Astrocyte (in vitro differentiated cells and primary cell): Measurements from ENCODE around the gene RNF217. TPM values are rescaled to one million over a fixed set of nuclear protein-coding genes. Genes with fewer than 3 reads are reported as not detected.

ENCODE experiments used
- DNase-seq: peaks from one replicate; pipeline ENCODE4 v3.0.0-alpha.2; 2010; ENCODE audit warnings: low read depth
- FAIRE-seq: peaks from 2 replicates; lab custom pipeline; 2011; peaks lifted over from hg19 to GRCh38; lab: Jason Lieb, UNC
- H2AFZ ChIP-seq: 2 replicates; pipeline ENCODE4 v1.6.0; 2012; ENCODE audit warnings: low read depth, low read length, inconsistent platforms
- H3K27ac ChIP-seq: 2 replicates; pipeline ENCODE4 v1.5.1; 2011; ENCODE audit warnings: low read depth, low read length, inconsistent platforms
- H3K27me3 ChIP-seq: 2 replicates; pipeline ENCODE4 v1.6.0; 2011; ENCODE audit warnings: low read length, inconsistent platforms; ENCODE audit not compliant: insufficient read depth
- H3K36me3 ChIP-seq: 2 replicates; pipeline ENCODE4 v1.5.1; 2011; ENCODE audit warnings: low read length, inconsistent platforms; ENCODE audit not compliant: insufficient read depth
- H3K4me1 ChIP-seq: 2 replicates; pipeline ENCODE4 v1.5.1; 2011; ENCODE audit warnings: low read length, inconsistent platforms; ENCODE audit not compliant: insufficient read depth
- H3K4me2 ChIP-seq: 2 replicates; pipeline ENCODE4 v1.6.0; 2012; ENCODE audit warnings: low read length, inconsistent platforms
- H3K4me3 ChIP-seq: 2 replicates; pipeline ENCODE4 v1.5.1; 2011; ENCODE audit warnings: low read depth, mild to moderate bottlenecking, low read length, inconsistent platforms; ENCODE audit not compliant: insufficient read depth
- H3K79me2 ChIP-seq: 2 replicates; pipeline ENCODE4 v1.6.0; 2012; ENCODE audit warnings: mild to moderate bottlenecking, low read length, inconsistent platforms; ENCODE audit not compliant: insufficient read depth
- H3K9ac ChIP-seq: 2 replicates; pipeline ENCODE4 v1.6.0; 2012; ENCODE audit warnings: mild to moderate bottlenecking, low read length, inconsistent platforms
- H3K9me3 ChIP-seq: 2 replicates; pipeline ENCODE4 v1.5.1; 2012; ENCODE audit warnings: low read depth, mild to moderate bottlenecking, low read length, inconsistent platforms; ENCODE audit not compliant: insufficient read depth
- H4K20me1 ChIP-seq: 2 replicates; pipeline ENCODE4 v1.6.0; 2012; ENCODE audit warnings: low read length, inconsistent platforms; ENCODE audit not compliant: insufficient read depth
- H3K27ac Mint-ChIP-seq: one replicate; pipeline ENCODE4 v1.8.0; 2021; ENCODE audit warnings: mild to moderate bottlenecking, mixed read lengths; ENCODE audit not compliant: unreplicated experiment
- H3K27me3 Mint-ChIP-seq: one replicate; pipeline ENCODE4 v1.8.0; 2021; ENCODE audit warnings: low read depth, mixed read lengths; ENCODE audit not compliant: unreplicated experiment
- H3K36me3 Mint-ChIP-seq: one replicate; pipeline ENCODE4 v1.8.0; 2021; ENCODE audit warnings: low read depth, mixed read lengths; ENCODE audit not compliant: unreplicated experiment
- H3K4me1 Mint-ChIP-seq: one replicate; pipeline ENCODE4 v1.8.0; 2021; ENCODE audit warnings: low read depth, mixed read lengths; ENCODE audit not compliant: unreplicated experiment
- H3K4me3 Mint-ChIP-seq: one replicate; pipeline ENCODE4 v1.8.0; 2021; ENCODE audit warnings: mild to moderate bottlenecking, moderate library complexity, mixed read lengths; ENCODE audit not compliant: unreplicated experiment
- H3K9me3 Mint-ChIP-seq: one replicate; pipeline ENCODE4 v1.8.0; 2021; ENCODE audit warnings: mild to moderate bottlenecking, mixed read lengths; ENCODE audit not compliant: unreplicated experiment
- EZH2 ChIP-seq: IDR thresholded peaks from 2 replicates; pipeline ENCODE4 v1.6.1; 2012; ENCODE audit warnings: mild to moderate bottlenecking, low read length, inconsistent platforms; ENCODE audit not compliant: insufficient read depth
- total RNA-seq: library from RNA; stranded (reverse); gene quantifications from 2 replicates; pipeline ENCODE4 v1.2.1, GENCODE V29; 2021
- TF ChIP-seq, protein P1 (sequence below): IDR thresholded peaks from 2 replicates; pipeline ENCODE4 v1.5.1; 2011; ENCODE audit warnings: low read depth, mild to moderate bottlenecking, inconsistent platforms, low read length, moderate library complexity; ENCODE audit not compliant: insufficient read depth

Gene RNF217
- total RNA-seq, 1 donor from 2014 or later, result 49.4 TPM

DNA sequence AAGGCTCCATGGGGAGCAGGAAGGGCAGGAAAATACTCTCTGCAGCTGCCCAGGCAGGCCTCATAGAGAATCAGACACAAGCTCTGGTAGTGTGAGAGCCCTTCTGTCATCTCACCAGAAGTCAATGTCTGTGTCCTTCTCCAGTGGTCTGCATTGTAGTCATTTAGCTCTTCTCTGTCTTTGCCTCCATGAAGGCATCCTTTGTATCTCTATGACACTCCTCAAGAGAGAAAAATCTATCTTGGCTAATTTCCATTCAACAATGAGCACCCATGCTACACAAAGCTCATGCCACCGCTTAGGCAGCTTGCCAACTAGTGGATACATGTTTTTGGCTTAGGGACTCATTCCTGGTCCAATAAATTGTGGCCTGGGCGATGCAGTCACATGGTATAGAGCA is 92.1 kb downstream of the RNF217 start:
- peaks cover 3% of the 10 kb centered on the region for H3K4me1 Mint-ChIP-seq
- H3K36me3 ChIP-seq, result peaks cover under 1% of the 10 kb centered on the region
- no peaks in the 10 kb centered on the region for H3K9me3 Mint-ChIP-seq
- H3K9me3 ChIP-seq, result no peaks in the 10 kb centered on the region
- no peaks in the 10 kb centered on the region for H3K4me1 ChIP-seq
- no peak overlapping the region for H3K4me3 ChIP-seq
- H3K4me2 ChIP-seq, result no peak overlapping the region
- no peaks in the 10 kb centered on the region for H3K27me3 Mint-ChIP-seq
- H3K4me3 Mint-ChIP-seq, result no peak overlapping the region
- H3K36me3 Mint-ChIP-seq, result peaks cover 4% of the 10 kb centered on the region
- H3K27ac ChIP-seq, result no peak overlapping the region
- H3K9ac ChIP-seq, result no peak overlapping the region
- no peak overlapping the region for H3K27ac Mint-ChIP-seq
- FAIRE-seq (no peak), DNase-seq (no peak)
- no peaks in the 10 kb centered on the region for H3K27me3 ChIP-seq
- TF ChIP-seq, protein P1, sequence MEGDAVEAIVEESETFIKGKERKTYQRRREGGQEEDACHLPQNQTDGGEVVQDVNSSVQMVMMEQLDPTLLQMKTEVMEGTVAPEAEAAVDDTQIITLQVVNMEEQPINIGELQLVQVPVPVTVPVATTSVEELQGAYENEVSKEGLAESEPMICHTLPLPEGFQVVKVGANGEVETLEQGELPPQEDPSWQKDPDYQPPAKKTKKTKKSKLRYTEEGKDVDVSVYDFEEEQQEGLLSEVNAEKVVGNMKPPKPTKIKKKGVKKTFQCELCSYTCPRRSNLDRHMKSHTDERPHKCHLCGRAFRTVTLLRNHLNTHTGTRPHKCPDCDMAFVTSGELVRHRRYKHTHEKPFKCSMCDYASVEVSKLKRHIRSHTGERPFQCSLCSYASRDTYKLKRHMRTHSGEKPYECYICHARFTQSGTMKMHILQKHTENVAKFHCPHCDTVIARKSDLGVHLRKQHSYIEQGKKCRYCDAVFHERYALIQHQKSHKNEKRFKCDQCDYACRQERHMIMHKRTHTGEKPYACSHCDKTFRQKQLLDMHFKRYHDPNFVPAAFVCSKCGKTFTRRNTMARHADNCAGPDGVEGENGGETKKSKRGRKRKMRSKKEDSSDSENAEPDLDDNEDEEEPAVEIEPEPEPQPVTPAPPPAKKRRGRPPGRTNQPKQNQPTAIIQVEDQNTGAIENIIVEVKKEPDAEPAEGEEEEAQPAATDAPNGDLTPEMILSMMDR, result no peak
- TF ChIP-seq EZH2, result no peak
- H4K20me1 ChIP-seq, result peaks cover 34% of the 10 kb centered on the region
- no peak overlapping the region for H2AFZ ChIP-seq
- H3K79me2 ChIP-seq, result peaks cover 16% of the 10 kb centered on the region

DNA sequence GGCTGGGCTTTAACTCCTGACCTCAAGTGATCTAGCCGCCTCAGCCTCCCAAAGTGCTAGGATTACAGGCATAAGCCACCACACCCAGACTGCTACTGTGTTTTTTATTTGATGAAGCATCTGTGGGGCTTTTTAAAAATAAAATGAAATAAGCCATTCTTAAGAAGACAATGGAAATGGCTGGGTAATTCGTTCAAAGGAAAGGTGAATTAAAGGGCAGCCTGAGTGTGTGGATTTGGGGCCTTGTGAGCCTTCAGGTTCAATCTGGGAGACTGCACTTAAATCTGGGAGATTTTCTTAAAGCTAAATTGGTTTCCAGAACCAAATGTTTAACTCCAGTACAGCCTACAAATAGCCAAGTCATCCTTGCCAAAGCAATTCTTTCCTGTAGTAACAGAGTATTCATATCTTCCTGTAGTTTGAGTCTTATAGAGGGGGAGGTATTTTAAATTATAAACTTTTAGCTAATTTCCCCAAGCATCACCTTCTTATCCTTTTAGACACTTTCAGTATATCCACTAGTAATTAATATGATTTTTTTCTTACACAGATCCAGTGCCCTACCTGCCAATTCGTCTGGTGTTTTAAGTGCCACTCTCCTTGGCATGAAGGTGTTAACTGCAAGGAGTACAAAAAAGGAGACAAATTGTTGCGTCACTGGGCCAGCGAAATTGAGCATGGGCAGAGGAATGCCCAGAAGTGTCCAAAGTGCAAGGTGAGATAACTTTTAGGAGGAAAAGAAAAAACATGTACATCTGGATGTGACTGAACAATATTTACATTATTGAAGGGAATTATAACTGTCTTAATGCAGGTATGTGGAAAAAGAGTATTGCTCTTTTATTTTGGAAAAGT is 95.4 kb downstream of the RNF217 start:
- no peak overlapping the region for H3K4me3 ChIP-seq
- no peak for DNase-seq
- TF ChIP-seq, protein P1, result no peak
- no peak for TF ChIP-seq EZH2
- no peak overlapping the region for H3K9ac ChIP-seq
- H3K27ac Mint-ChIP-seq, result no peak overlapping the region
- no peak overlapping the region for H3K27ac ChIP-seq
- no peaks in the 10 kb centered on the region for H3K27me3 Mint-ChIP-seq
- H3K4me2 ChIP-seq, result no peak overlapping the region
- no peaks in the 10 kb centered on the region for H3K9me3 Mint-ChIP-seq
- H3K36me3 ChIP-seq, result no peaks in the 10 kb centered on the region
- no peak overlapping the region for H3K4me3 Mint-ChIP-seq
- H3K4me1 Mint-ChIP-seq, result peaks cover 3% of the 10 kb centered on the region
- H3K79me2 ChIP-seq, result peaks cover 12% of the 10 kb centered on the region
- no peaks in the 10 kb centered on the region for H3K9me3 ChIP-seq
- H3K4me1 ChIP-seq, result no peaks in the 10 kb centered on the region
- H4K20me1 ChIP-seq, result peaks cover 23% of the 10 kb centered on the region
- H2AFZ ChIP-seq, result no peak overlapping the region
- H3K36me3 Mint-ChIP-seq, result peaks cover 3% of the 10 kb centered on the region
- no peaks in the 10 kb centered on the region for H3K27me3 ChIP-seq
- FAIRE-seq, result no peak

DNA sequence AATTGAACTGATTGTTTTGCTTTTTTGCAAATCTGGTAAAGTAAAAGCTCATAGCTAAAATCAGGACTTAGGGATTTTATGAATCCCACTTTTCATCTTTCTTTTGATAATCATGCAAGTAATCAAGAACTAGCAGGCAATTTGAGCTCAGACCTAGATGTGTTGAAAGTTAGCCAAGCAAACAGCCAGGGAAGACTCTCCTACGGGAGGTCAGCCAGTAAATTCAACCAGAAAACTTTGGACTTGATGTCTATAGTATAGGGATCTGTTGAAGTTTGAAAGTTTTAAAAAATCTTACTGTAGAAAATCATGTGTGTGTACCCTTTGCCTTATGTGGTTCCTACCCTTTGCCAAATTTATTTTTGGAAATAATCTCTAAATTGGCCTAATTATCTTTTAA is 96.3 kb downstream of the RNF217 start:
- Histone ChIP-seq H3K36me3 (no peaks in the 10 kb centered on the region), H3K9me3 (no peaks in the 10 kb centered on the region), H3K27ac (no peak overlapping the region), H3K79me2 (peaks cover 12% of the 10 kb centered on the region), H3K4me1 (no peaks in the 10 kb centered on the region), H2AFZ (no peak overlapping the region), H3K4me2 (no peak overlapping the region), H4K20me1 (peaks cover 18% of the 10 kb centered on the region), H3K27me3 (no peaks in the 10 kb centered on the region), H3K4me3 (no peak overlapping the region), H3K9ac (no peak overlapping the region)
- TF ChIP-seq, protein P1, result no peak
- no peak for TF ChIP-seq EZH2
- Mint-ChIP-seq H3K27me3 (no peaks in the 10 kb centered on the region), H3K36me3 (peaks cover 3% of the 10 kb centered on the region), H3K4me1 (peaks cover 3% of the 10 kb centered on the region), H3K4me3 (no peak overlapping the region), H3K27ac (no peak overlapping the region), H3K9me3 (no peaks in the 10 kb centered on the region)
- FAIRE-seq, result no peak
- no peak for DNase-seq
